A204.1 (cell line): ENCODE data around the gene TOGARAM1.

Source experiments
- FAIRE-seq: peaks from 2 replicates; lab custom pipeline; 2012; peaks lifted over from hg19 to GRCh38; lab: Jason Lieb, UNC

The TOGARAM1 gene

GRCh38 chr14:45089813-45090212 is 127.8 kb downstream of the TOGARAM1 start:
- FAIRE-seq = no peak

DNA sequence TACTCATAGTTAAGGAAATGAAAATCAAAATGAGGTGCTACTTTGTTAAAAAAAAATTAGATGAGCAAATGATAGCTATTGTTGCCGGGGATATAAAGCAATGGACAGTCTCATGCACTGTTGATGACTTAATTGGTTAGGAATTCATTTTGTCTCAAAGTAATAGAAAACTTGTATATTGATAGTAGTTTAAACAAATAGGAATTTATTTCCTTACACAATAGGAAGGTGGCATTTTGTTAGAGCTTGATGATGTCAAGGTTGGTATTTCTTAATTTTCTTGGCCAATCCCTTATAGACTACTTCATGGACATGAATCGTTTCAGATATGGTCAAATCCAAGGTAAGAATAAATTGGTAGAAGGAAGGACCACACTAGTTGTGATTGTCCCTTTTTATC is 129.7 kb downstream of the TOGARAM1 start:
- no peak for FAIRE-seq

DNA sequence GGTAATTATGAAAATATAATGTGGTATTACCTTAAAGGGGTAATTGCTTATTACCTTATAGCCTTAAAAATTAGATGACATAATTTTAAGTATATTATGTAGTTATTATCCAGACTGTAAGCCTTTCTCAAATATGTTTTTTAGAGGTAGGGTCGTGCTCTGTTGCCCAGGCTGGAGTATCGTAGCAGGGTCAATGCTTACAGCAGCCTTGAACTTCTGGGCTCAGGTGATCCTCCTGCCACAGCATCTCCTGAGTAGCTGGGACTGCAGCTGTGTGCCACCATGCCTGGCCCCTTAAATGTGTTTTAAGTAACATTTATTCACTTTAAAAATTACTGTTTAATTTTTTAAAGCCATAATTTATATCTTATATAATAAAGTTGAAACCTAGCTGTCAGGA is 132.3 kb downstream of the TOGARAM1 start:
- no peak for FAIRE-seq

DNA sequence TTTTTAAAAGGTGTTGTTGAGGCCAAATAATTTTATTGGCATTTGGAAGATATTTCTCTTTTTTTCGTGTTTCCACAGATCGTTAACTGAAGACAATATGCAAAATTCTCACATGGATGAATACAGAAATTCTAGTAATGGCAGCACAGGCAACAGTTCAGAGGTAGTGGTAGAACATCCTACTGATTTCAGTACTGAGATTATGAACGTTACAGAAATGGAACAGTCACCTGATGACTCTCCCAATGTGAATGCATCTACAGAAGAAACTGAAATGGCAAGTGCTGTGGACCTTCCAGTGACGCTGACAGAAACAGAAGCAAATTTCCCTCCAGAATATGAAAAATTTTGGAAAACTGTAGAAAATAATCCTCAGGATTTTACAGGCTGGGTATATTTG is 133.2 kb downstream of the TOGARAM1 start:
- FAIRE-seq = no peak

DNA sequence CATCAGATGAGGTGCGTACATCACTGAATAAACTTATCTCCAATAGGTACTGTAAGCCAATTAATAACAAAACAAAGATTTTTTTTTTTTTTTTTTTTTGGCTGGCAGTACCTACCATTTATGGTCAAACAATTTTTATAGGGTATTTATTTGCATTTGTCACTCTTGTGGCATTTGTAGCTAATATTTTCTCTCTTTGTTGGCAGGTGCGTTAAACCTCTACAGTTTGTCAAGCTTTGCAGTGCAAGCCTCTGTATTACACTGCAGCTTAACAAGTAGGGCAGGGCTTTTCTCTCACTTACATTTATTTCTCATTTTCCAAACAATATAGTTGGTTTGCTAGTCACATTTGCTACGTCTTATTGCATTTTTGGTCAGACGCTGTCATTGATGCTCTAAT is 134.2 kb downstream of the TOGARAM1 start:
- no peak for FAIRE-seq

DNA sequence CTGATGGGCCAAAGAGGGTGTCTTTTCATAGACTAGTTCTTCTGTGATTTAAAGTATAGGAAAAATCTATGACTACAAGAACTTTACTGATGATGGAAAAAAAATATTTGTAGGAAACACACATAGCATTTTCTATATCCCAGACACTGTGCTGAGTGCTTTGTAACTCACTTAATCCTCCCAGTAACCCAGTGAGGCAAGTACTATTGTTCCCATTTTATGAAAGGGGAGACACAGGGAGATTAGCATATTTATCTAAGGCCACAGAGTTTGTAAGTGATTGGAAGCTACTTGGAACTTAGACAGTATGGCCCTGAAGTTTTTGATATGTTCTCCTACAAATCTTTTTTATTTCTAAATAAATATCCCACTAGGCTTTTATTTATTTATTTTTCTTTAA is 141.8 kb downstream of the TOGARAM1 start:
- no peak for FAIRE-seq

- no peak for FAIRE-seq
Observed at GRCh38 chr14:45104561-45104960, 142.6 kb downstream of the TOGARAM1 start.

- FAIRE-seq = no peak
Observed at GRCh38 chr14:45112896-45113781, 151.1 kb downstream of the TOGARAM1 start.

GRCh38 chr14:45114327-45114726 is 152.3 kb downstream of the TOGARAM1 start:
- no peak for FAIRE-seq

DNA sequence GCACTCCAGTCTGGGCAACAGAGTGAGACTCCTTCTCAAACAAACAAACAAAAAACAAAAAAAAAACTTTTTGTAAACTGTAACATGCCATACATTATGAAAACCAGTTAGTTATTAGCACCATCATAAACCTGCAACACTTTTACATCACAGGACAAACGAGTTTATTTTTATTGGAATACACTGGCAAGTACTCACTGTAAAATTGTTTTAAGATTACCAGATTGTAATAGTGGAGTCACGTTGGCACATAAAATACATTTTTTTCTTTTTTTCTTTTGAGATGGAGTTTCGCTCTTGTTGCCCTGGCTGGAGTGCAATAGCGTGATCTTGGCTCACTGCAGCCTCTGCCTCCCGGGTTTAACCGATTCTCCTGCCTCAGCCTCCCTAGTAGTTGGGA is 156.6 kb downstream of the TOGARAM1 start:
- no peak for FAIRE-seq

- FAIRE-seq = no peak
Observed at GRCh38 chr14:45120096-45120495, 158.1 kb downstream of the TOGARAM1 start.

GRCh38 chr14:45123271-45123670 is 161.3 kb downstream of the TOGARAM1 start:
- FAIRE-seq = no peak
